Pulmonary artery endothelial cell (primary cell): ENCODE data around the gene CAPN13. TPM values are rescaled to one million over a fixed set of nuclear protein-coding genes. Genes with fewer than 3 reads are reported as not detected.

Experiments used
- DNase-seq: peaks from one replicate; pipeline ENCODE4 v3.0.0-alpha.2; 2011; ENCODE audit warnings: low read depth, low spot score
- total RNA-seq: library from RNA; depleted of rRNA; stranded (reverse); fragments of >200 nt; gene quantifications from 2 replicates; pipeline ENCODE4 v1.2.3, GENCODE V29; 2014

CAPN13 gene
- total RNA-seq, 1 donor from 2014 or later, result not detected

- no peak for DNase-seq
These were observed 42.1 kb downstream of the CAPN13 start for GRCh38 chr2:30765191-30765590.

DNA sequence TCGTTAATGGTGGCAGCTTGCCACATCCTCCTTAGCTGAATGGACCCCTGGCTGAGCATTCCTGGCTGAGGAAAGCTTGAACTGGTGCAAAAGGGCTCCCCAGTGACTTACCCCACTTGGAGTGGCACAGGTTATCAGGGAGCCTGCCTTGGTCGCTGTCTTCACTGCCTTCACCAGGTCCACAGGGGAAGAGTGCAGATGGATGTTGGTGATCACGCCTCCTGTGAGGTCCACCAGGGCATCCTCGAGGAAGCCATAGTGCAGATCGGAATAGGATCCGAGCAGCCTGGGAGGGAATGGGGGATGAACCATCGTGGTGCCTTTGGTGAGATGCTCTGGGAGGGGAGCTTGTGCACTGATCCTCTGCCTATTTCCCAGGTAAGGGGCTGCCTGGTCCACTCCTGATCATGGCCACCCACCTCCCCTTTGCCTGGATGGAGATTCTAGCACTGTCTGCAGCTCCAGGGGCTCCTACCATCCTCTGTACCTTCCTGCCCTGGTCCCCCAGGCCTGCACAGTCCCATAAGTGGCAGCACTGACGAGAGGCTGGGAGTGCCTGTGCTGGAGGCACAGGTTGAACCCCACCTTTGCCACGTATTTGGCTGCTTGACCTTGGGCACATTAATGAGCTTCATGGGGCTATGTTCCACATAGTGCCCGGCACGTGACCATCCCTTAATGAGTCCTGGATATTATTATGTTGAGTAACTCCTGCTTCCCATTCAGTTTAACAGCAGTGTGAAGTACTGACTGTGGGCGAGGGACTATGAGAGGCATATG is 43.0 kb downstream of the CAPN13 start:
- DNase-seq, result no peak

- DNase-seq, result no peak
These were observed 44.0 kb downstream of the CAPN13 start for GRCh38 chr2:30763151-30763660.

DNA sequence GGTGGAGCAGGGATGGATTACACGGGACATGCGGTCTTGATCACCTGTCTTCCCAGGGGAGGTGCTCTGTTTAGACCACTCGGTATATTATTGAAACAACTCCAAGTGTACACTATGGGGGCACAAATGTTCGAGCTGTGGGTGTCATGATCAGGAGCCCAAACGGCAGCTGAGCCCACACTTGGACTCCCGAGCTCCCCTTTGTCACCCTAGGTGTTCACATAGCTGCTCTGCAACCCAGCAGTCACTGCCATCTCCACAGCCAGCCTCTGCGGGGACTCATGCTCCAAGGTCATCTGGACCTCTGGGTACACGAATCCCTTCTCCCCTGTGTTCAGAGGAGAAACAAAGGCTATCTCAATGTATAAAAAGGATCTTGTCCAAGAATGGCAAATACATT is 46.0 kb downstream of the CAPN13 start:
- DNase-seq, result no peak

DNA sequence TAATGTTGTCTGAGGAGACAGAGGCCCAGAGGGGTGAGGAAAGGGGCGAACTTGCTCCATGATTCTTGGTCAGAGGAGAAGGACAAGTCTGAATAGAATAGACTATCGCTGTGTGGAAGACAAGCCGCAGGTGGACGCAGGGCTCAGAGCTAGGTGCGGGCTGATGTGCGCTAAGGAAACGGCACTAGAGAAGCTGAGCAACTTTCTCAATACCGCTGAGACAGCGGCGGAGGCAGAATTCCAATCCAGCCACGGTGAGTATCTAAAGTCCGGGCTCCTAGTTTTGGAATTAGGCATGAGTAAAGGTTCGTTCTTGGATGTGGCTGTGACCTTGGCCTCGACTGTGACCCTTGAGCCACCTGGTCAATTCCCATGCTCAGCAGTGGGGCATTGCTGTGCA is 47.8 kb downstream of the CAPN13 start:
- DNase-seq, result no peak

GRCh38 chr2:30758191-30758651 is 49.0 kb downstream of the CAPN13 start:
- no peak for DNase-seq

DNA sequence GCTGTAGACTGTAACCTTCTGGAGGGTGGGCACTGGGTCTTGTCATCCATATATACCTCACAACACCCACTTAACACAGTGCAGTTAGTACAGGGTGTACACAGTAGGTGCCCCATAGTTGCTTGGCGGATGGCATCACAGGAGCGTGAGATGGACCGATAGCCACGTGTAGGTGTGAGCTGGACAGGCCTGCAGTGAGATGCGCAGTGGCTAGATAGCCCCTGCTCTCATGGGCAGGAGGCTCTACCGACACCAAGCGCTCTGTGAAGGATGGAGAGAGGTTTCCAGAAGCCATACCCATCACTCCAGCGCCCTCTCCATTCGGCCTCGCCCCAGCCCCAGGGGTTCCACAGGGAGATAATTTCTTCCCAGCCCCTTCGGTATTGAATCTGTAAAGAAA is 49.5 kb downstream of the CAPN13 start:
- DNase-seq, result no peak

GRCh38 chr2:30756971-30757370 is 50.3 kb downstream of the CAPN13 start:
- no peak for DNase-seq

DNA sequence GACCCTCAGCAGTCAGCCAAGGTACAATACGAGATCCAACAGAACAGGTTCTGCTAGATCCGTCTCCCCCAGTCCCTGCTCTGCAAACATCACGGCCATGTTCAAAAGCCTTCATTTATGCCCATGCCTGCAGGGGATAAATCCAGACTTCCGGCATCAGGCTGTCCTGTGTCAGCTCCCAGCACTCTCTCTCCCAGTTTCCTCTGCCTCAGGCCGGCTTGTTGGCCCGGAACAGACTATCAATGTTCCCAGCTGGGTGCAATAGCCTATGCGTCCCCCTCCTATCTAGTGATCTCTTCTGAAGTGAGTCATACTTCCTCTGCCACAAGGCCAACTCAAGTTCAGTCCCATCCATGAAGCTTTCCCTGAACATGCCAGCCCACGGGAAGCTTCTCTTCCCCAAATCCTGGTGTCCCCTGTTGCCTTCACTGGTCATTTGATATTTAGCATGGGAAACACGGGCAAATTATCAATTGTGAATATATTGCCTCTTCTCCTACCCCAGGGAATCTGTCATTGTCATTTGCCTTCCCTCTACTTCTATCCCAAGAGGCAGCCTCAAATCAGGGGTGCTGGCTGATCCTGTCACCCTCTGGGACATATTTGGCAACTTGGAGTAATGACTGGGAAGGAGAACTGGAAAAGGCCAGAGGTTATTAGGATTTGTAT is 51.1 kb downstream of the CAPN13 start:
- DNase-seq, result no peak

DNA sequence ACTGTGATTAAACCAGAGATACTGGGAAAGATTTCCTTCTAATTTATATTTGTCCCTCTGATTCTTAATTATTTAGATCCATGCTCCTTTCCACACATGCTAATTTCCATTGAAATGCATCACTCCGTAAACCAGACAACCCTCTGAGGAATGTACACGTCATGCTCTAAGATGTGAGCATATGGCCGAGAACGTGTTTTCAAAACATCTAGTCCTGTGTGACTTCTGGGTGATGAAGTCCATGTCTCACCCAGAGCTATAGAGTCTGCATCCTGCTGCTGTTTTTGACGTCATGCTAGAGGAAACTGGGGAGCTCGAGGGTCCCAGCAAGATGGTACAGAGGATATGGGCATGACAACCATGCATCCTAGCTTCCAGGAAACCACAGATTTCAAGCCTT is 53.6 kb downstream of the CAPN13 start:
- no peak for DNase-seq

- DNase-seq, result no peak
These were observed 54.4 kb downstream of the CAPN13 start for GRCh38 chr2:30752811-30753210.

- no peak for DNase-seq
These were observed 60.0 kb downstream of the CAPN13 start for GRCh38 chr2:30747206-30747605.

DNA sequence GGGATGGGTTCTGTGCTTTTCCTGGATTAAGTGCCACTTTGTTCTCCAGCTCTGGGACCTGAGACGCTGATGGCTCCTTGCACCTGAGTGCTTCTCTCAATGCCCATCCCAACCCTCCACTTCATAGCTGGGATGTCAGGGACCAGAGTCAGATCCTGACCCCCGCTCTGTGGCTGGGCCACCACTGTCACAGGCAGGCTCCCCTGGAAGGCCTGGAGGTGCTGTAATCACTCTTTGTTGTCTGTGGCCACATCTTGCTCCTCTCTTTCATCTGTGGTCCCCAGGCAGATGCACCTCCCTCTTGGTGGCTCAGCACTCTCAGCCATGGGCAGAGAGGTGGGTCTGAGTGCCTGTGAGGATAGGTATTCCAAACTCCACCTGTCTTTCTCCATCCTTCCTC is 62.4 kb downstream of the CAPN13 start:
- DNase-seq, result no peak

GRCh38 chr2:30741576-30741975 is 65.7 kb downstream of the CAPN13 start:
- DNase-seq, result no peak

DNA sequence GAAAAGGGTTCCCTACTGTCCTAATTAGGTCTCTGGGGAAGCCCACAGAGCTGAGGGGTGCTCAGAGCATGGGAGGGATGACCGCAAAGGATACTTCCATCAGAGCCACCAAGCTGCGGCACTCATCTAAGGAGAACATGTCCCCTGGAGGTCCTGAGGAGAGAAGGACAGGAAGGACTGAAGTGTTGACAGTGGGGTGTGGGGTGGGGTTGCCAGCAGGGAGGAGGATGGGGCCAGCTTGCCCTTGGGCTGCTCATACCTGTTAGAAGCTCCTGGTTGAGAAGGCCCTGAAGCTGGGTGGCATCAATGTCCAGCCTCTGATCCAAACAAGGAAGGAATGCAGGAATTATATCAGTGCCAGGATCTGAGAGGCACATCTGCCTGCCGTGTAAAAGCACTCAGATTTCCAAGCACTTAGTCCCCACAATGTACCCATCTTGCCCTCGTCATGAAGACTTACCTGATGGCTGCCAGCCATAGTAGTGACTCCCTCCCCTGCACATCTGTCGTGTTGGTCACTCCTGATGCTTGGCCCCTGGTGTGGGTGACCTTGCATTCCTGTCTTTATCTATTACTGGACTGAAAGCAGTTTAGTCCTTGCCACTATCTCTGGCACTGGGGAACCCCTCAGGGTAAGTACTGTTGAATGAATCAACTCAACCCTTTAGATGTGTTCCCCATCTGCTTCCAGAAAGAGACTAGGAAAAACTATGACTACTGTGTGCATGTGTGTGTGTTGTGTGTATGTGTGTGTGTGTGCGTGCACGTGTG is 68.9 kb downstream of the CAPN13 start:
- DNase-seq, result no peak

DNA sequence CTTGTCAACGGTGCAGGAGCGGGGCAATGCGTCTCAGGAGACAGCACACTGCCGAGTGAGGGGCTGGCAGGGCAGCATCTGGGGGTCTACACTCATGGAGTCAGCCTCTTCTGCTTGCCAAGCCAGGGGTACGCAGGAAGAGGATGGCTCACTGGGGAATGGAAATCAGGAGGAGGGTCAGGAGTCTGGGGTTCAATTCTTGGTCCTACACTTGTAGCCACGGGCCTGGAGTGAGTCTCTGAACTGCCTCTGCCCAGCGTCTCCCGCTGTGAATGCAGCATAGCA is 70.0 kb downstream of the CAPN13 start:
- DNase-seq, result no peak

DNA sequence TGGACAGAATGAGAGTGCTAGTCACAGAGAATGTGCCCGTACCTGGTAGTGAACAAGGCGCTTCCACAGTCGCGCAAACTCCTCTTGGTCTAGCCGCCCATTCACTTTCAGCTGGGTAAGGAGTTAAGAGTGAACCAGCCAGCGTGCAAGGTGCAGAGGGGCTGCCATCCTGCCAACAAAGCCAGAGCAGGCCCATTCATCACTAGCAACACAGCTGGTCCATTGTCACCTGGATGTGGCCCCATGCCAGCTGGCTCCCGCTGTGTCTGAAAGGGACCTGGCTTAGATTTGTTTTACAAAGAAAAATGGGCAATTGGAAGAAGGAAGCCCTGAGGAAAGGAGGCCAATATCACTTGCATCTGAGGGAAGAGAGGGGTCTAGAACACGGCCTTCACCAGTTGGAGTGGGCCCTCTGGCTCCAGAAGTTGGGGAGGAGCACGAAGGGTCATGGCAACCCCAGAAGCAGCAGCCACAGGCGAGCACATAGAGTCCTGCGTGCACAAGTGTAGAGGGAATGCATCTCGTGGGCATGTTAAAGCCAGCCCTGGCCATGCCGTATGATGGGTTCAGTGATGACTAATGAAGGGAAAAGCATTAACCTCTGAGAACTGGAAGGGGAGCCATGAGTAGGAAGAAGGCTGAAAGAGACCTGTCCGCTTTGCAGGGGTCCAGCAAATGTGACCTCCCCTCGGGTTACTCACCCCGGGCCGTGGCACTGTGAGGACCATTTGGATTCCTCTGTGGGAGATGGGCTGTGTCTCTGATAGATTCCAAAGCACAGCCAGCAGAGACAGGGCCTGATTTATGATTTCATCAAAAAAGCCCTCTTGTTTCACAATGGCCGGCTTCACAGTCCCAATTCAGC is 70.6 kb downstream of the CAPN13 start:
- DNase-seq, result no peak

- no peak for DNase-seq
These were observed 73.2 kb downstream of the CAPN13 start for GRCh38 chr2:30733876-30734520.

GRCh38 chr2:30732876-30733275 is 74.4 kb downstream of the CAPN13 start:
- no peak for DNase-seq

DNA sequence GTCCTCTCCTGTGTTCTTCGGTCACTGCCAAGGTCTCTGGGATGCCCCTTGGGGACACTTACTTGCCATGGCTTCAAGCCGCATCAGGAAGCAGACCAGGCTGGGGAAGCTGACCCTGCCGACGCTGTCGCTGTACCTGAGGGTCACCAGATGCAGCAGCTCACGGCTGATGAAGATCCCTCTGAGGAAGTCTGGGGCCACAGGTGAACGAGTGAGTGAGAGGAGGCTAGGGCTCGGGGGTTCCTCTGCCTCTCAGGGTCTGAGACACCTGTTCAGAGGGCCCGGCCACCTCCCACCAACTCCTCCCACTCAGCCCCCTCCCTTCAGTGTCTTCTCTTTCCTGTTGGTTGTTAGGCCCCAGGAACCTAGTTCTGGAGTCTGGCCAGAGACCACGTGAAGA is 74.9 kb downstream of the CAPN13 start:
- DNase-seq, result no peak

GRCh38 chr2:30731706-30732105 is 75.5 kb downstream of the CAPN13 start:
- DNase-seq, result no peak
